ENCODE measurements around the gene RAB20. TPM values are rescaled to one million over a fixed set of nuclear protein-coding genes. Genes with fewer than 3 reads are reported as not detected.
A peak's percentile ranks its signal among the peaks of the same experiment; 100 is the strongest.

Gene RAB20
- total and polyA plus RNA-seq, 10 donors, result 19.1 to 96.4 (median 52.8) TPM

DNA sequence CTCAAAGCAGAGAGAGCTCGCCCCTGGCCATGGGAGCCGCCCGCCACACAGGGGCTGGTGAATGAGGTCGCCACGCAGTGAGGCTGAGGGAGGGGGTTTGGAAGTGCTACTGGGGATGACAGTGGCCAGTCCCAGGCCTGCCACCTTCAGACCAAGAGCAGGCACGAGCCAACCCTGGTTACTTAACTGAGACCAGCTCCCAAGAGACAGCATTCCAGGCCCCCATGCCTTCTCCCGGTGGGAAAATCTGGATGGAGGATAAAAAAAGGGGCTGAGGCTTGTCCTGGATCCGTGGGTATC is 43.3 kb downstream of the RAB20 start:
- Histone ChIP-seq H3K4me1 (peaks cover 8 to 63% (median 33%) of the 10 kb centered on the region in 6 donors), H3K4me3 (no peak overlapping the region), H3K27ac (peak overlapping the region in 4 of 8 donors; percentile 36 to 50 (median 42)), H3K36me3 (peaks cover 0 to 47% (median 3%) of the 10 kb centered on the region in 6 donors), H3K9me3 (no peaks in the 10 kb centered on the region), H3K27me3 (replicated peaks in 1 of 7) (no peaks in the 10 kb centered on the region)
- intact Hi-C loops (cut with DNase I; ENCODE audit: low total_unique reads), result no loop called here
- TF ChIP-seq POLR2A (IDR thresholded peaks at IDR 0.05) (no peak), POLR2AphosphoS5 (IDR thresholded peaks at IDR 0.05) (no peak)
- TF ChIP-seq, protein P1, sequence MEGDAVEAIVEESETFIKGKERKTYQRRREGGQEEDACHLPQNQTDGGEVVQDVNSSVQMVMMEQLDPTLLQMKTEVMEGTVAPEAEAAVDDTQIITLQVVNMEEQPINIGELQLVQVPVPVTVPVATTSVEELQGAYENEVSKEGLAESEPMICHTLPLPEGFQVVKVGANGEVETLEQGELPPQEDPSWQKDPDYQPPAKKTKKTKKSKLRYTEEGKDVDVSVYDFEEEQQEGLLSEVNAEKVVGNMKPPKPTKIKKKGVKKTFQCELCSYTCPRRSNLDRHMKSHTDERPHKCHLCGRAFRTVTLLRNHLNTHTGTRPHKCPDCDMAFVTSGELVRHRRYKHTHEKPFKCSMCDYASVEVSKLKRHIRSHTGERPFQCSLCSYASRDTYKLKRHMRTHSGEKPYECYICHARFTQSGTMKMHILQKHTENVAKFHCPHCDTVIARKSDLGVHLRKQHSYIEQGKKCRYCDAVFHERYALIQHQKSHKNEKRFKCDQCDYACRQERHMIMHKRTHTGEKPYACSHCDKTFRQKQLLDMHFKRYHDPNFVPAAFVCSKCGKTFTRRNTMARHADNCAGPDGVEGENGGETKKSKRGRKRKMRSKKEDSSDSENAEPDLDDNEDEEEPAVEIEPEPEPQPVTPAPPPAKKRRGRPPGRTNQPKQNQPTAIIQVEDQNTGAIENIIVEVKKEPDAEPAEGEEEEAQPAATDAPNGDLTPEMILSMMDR (IDR thresholded peaks at IDR 0.05 in 8 of 11, conservative IDR thresholded peaks at IDR 0.05 in 3 of 11), result no peak
- 86 to 93% (median 88%) methylated on average over 7 to 8 of the region's 8 CpGs for WGBS, 5 donors
- DNase-seq, result no peak

DNA sequence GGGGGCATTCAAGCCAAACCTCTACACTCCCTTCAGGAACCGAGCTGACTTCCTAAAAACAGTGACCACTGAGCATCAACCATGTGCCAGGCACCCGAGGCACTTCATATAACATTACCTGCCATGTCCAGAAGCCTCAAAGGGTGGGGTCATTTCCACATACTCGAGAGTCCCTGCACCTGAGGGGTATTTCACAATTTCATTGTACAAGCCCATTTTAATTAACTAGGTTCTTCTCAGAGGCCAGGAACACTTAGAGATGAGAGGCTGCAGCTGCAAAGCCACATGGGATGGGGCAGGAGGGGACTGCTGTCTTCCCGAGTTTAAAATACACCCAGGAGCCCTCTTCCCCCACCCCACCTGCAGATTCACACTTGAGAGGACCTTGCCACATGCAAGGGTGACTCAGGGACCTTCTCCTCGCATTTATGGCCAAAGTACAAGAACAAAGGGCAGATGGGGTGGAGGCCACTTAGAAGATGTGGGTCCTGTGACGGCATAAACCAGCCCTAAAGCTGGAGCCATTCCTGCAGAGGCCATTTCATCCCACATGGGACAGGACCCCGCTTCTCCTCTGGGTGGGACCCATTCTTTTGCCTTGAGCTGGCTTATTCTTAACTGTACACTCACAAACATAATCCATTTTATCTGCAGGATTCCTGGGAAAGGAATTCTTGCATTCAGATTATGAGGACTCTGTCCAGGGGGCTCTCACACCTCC is 43.9 kb downstream of the RAB20 start:
- no peaks in the 10 kb centered on the region for H3K9me3 ChIP-seq
- no peak overlapping the region for H3K4me3 ChIP-seq
- intact Hi-C loops (cut with DNase I; ENCODE audit: low total_unique reads), result no loop called here
- whole genome bisulfite sequencing, 5 donors, result 49 to 67% (median 54%) methylated on average over 7 of the region's 7 CpGs
- no peak for DNase-seq
- H3K27me3 ChIP-seq (replicated peaks in 1 of 7), result no peaks in the 10 kb centered on the region
- TF ChIP-seq, protein P1 (IDR thresholded peaks at IDR 0.05 in 8 of 11, conservative IDR thresholded peaks at IDR 0.05 in 3 of 11), result no peak
- TF ChIP-seq POLR2AphosphoS5 (IDR thresholded peaks at IDR 0.05) (no peak), POLR2A (IDR thresholded peaks at IDR 0.05) (no peak)
- peaks cover 0 to 47% (median 4%) of the 10 kb centered on the region in 6 donors for H3K36me3 ChIP-seq
- peak overlapping the region in 4 of 8 donors; percentile 36 to 50 (median 42) for H3K27ac ChIP-seq
- H3K4me1 ChIP-seq, result peaks cover 8 to 58% (median 30%) of the 10 kb centered on the region in 6 donors

DNA sequence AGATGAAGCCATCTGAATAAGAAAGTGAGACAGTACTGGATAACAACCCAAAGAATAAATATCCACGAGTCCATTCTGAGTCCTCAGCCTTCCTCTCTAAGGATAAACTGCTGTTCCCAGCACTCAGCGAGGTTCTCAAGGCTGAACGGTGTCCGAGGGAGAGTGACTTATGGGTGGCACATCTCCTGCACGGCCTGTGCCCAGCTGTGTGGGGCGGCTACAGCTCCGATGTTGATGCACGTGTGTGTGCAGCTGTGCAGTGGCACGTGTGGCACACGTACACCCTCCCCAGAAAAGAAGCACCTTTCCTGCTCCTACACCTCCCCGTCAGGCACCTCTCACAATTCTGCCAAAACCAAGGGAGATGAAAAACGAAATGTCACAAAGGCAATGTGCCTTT is 45.0 kb downstream of the RAB20 start:
- Histone ChIP-seq H3K4me1 (peaks cover 5 to 46% (median 20%) of the 10 kb centered on the region in 6 donors), H3K4me3 (no peak overlapping the region), H3K27ac (no peak overlapping the region), H3K36me3 (peaks cover 0 to 59% (median 16%) of the 10 kb centered on the region in 6 donors), H3K27me3 (replicated peaks in 1 of 7) (no peaks in the 10 kb centered on the region), H3K9me3 (no peaks in the 10 kb centered on the region)
- WGBS, 5 donors, result 76 to 86% (median 80%) methylated on average over 12 of the region's 12 CpGs
- TF ChIP-seq POLR2AphosphoS5 (IDR thresholded peaks at IDR 0.05), result peak in 2 of 3 donors; percentile 39 to 52
- TF ChIP-seq, protein P1 (IDR thresholded peaks at IDR 0.05 in 8 of 11, conservative IDR thresholded peaks at IDR 0.05 in 3 of 11), result no peak
- no peak for TF ChIP-seq POLR2A (IDR thresholded peaks at IDR 0.05)
- no peak for DNase-seq
- intact Hi-C loops (cut with DNase I; ENCODE audit: low total_unique reads), result no loop called here

DNA sequence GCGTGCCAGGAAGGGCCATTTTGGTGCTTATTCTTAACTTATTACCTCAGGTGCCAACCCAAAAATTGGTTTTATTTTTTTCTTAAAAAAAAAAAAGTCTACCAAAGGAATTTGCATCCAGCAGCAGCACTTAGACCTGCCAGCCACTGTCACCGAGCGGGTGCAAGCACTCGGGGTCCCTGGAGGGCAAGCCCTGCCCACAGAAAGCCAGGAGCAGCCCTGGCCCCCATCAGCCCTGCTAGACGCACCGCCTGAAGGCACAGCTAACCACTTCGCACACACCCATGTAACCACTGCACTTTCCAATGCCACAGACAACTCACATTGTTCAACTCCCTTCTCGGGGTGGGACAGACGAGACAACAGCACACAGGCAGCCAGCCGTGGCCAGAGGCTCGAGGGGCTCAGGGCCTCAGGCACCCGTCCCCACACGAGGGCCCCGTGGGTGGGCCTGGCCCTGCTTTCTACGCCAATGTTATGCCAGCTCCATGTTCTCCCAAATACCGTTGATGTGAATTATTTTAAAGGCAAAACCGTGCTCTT is 49.3 kb downstream of the RAB20 start:
- H3K36me3 ChIP-seq, result peaks cover 0 to 67% (median 17%) of the 10 kb centered on the region in 6 donors

More for the DNA sequence above, 49.3 kb downstream of the RAB20 start:
- Histone ChIP-seq H3K4me3 (no peak overlapping the region), H3K27me3 (replicated peaks in 1 of 7) (no peaks in the 10 kb centered on the region), H3K4me1 (peaks cover 0 to 34% (median 17%) of the 10 kb centered on the region in 6 donors), H3K27ac (no peak overlapping the region), H3K9me3 (no peaks in the 10 kb centered on the region)
- TF ChIP-seq, protein P1 (IDR thresholded peaks at IDR 0.05 in 8 of 11, conservative IDR thresholded peaks at IDR 0.05 in 3 of 11), result no peak
- no peak for TF ChIP-seq POLR2A (IDR thresholded peaks at IDR 0.05)
- peak in 1 of 3 donors; percentile 29 for TF ChIP-seq POLR2AphosphoS5 (IDR thresholded peaks at IDR 0.05)
- DNase-seq, result no peak
- WGBS, 5 donors, result 71 to 81% (median 78%) methylated on average over 15 to 17 of the region's 17 CpGs
- intact Hi-C loops (cut with DNase I; ENCODE audit: low total_unique reads), result no loop called here

Measured in spleen (tissue), 11 donors.